Activated gamma-delta T cell treated with anti-CD3 and anti-CD28 coated beads, Interleukin-2, amount 50 U/mL, for 16 hours (primary cell): ENCODE measurements around the gene MYO5B.
"Not testable (repeated sequence)": the region's sequence is repeated elsewhere in the genome, so short reads cannot be mapped to it uniquely, and the experiment has no call there.

Experiments used
- DNase-seq: peaks from one replicate; pipeline ENCODE4 v3.0.0-alpha.2; 2020; ENCODE audit warnings: low read depth

MYO5B gene

DNA sequence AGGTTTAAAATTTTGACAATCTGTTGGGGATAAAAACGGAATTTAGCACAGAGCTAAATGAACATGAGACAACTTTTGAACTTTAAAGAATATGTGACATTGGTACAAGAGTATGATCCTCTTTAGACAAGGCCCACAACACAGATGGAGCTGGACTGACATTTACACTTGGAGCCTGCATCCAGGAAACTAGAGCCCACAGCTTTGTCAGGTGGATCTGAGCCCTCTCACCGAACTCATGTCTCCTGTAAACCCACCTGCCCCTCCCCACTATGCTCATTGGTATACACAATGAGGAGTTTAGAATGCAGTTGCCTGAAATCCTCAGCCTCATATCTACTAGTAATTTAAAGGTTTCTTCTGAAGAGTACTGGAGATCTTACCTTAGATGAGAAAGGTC is 359.5 kb downstream of the MYO5B start:
- DNase-seq: no peak

DNA sequence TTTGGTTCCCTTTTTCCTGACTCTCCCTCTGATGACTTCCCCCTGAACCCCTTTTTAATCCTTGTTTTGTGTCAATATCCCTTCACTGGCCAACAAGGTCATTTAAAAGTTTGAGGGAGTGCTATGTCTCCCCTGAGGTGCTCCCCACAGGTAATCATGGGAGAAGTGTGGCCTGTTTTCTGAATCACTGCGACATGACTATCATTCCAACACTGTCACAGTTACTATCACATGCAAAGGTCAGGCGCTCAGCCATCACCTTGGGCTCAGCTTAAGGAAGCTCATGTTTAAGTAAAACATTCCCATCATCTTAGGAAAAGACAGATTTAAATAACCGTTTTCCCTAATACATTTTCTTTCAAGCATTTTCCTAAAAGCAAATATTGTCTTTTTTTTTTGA is 360.7 kb downstream of the MYO5B start:
- no peak for DNase-seq

DNA sequence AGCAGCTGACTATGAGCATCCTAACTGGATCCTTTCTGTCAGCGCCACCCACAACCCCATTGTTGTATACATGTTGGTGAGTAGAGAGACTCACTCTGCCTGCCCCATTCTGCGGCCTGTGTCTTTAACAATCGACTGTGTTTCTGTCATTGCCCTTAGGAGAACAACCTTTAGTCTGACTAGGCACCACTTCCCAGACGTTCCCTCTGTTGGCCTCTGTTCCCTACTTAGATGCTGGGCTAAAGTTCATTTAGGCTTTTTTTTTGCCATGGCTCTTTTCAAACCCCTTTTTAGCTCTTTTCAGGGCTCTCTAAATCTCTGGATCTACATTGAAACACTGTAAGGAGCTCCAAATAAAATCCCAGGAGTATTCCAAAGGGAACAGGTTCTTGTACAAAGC is 361.1 kb downstream of the MYO5B start:
- DNase-seq: no peak

GRCh38 chr18:49832221-49832647 is 362.7 kb downstream of the MYO5B start:
- DNase-seq: no peak

DNA sequence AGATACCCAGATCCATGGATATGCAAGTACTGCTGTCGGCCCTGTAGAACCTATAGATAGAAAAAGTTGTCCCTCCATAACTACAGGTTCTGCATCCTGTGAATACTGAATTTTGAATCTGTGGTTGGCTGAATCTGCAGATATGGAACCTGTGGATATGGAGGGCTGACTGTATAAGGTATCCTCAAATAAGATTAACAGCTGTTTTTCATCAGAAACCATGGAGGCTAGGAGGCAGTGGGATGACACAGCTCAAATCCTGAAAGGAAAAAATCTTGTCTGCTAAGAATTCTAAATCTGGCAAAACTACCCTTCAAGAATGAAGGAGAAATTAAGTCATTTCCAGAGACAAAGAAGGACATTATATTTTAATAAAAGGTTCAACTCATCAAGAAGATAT is 367.0 kb downstream of the MYO5B start:
- no peak for DNase-seq

DNA sequence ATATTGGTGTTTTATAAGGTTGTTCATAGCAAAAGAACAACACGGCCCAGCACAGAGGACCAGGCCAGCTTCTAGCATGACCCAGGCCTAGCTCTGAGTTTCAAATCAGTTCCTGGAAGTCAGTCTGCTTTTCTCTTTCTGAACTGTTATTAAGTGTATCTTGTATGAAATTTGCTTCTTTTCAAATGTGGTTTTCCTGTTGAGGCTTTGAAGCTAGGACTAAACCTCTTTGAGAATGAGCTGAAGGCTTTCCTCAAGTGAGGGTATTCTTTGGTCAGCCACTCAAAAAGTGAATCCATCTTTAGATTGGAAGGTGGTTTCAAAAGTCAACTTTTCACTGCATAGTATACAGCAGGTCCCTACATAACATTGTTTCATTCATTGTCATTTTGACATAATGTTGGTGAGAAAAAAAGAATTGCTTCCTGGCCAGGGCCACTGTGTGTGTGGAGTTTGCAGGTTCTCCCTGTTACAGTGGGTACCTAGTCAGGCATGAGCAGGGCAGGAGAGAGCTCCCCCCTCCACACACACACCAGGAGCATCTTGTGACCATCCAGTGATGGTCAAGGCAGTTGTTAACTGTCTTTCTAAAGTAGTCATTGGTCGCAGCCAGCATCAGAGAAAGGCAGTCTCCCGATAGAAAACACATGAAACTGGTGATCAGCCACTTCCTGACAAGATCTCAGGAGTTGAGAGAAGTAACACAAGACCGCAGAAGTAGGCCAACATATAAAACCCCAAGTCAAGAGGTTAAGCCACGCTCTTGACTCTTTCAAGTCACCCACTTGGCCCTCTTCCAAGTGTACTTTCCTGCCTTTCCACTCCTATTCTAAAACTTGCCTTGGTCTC is 374.9 kb downstream of the MYO5B start:
- peak; percentile 19 for DNase-seq

GRCh38 chr18:49819071-49819662 is 375.8 kb downstream of the MYO5B start:
- no peak for DNase-seq

GRCh38 chr18:49817947-49818346 is 377.0 kb downstream of the MYO5B start:
- no peak for DNase-seq

GRCh38 chr18:49815927-49816326 is 379.0 kb downstream of the MYO5B start:
- no peak for DNase-seq

DNA sequence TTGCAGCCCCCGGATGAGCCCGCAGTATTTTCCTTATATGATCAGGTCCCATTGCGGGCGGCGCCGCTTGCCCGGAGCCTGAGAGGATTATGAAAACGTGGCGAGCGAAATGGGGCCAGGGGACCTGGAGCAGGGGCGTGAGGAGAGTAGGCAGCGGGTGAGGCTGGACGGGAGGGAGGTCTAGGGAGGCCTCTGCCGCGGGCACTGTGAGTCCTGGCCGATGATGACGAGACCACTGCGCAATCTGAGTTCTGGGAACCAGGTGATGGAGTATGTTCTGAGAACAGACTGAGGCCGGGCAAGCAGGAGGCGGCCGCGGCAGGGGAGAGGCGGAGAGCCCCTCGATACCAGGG is 380.8 kb downstream of the MYO5B start:
- peak; percentile 29 for DNase-seq

DNA sequence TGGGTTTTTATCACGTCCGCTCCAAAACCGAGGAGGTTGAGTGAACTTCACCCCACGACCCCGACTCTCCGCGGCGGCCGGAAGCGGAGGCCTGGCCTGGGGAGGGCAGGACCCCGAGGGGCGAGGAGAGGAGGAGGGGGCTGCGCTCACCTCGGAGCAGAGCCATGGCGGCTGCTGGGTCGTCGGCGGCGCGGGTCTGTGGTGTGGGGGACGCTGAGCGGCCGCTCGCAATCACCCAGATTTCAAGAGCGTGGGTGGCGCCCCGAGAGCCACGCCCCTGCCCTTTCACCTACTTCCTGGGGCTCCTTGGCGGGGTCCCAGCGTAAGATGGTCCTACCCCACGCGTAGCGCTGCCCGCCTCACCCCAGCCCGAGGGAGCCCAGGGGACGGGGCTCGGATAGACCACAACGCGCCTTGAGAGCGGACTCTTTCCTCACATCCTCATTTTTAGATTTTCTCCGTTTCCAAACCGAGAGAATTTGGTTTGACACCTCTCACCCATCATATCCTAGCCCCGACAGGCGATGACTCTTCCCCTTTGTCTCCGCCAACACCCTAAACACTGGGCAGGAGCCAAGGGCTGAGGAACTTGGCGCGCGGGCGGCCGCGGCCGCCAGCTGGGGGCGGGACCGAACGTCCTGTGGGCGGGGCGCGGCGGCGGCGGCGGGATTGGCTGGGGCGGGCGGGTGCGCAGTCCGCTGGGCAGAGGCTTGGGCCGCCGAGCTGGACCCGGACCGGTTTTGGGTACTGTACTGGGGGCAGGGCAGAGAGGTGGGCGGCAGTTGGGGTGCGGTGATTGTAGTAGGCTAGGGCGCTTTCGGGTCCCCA is 381.4 kb downstream of the MYO5B start, which contains the start of gene ACAA2:
Gene ACAA2 (minus strand): TSS at position 215 of the 828 bp plus-strand sequence. CDS start 49 bp downstream, at position 166.
- peak; percentile 72 for DNase-seq

DNA sequence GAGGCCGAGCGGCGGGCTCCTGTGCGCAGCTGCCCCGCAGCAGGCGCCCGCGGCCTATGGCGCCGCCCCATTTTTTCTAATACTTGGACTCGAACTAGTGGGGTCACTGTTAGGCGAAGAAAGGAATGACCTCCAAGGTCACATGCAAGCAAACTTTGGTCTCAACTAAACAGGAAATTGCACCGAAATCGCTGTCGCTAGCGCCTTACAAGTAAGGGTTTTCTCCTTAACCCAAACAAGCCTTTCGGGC is 382.0 kb downstream of the MYO5B start:
- DNase-seq: no peak

GRCh38 chr18:49812286-49813068 is 382.5 kb downstream of the MYO5B start:
- no peak for DNase-seq

GRCh38 chr18:49811151-49811938 is 383.6 kb downstream of the MYO5B start:
- no peak for DNase-seq

GRCh38 chr18:49808553-49809191 is 386.3 kb downstream of the MYO5B start:
- not testable (repeated sequence) for DNase-seq

GRCh38 chr18:49804096-49804495 is 390.9 kb downstream of the MYO5B start:
- no peak for DNase-seq

DNA sequence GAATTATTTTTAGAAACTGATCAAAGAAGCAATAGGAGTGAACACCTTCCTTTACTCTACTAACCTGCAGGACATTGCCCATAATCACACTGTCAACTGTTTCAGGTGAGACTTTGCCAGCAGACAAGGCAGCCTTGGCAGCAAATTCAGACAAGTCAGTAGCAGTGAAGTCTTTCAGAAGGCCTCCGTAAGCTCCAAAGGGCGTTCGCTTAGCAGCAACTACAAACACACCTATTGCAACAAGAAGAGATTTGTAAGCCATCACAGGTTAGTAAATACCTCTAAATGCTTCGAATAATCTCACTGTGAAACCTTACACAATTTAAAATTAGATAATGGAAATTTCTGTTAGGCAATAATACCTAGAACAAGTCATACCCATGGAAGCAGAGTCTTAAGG is 392.3 kb downstream of the MYO5B start:
- no peak for DNase-seq

- DNase-seq: not testable (repeated sequence)
Observed at GRCh38 chr18:49800491-49800890, 394.5 kb downstream of the MYO5B start.

DNA sequence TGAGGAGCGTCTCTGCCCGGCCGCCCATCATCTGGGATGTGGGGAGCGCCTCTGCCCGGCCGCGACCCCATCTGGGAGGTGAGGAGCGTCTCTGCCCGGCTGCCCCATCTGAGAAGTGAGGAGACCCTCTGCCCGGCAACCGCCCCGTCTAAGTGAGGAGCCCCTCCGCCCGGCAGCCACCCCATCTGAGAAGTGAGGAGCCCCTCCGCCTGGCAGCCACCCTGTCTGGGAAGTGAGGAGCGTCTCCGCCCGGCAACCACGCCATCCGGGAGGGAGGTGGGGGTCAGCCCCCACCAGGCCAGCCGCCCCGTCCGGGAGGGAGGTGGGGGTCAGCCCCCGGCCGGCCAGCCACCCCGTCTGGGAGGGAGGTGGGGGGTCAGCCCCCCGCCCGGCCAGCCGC is 395.1 kb downstream of the MYO5B start:
- DNase-seq: not testable (repeated sequence)

DNA sequence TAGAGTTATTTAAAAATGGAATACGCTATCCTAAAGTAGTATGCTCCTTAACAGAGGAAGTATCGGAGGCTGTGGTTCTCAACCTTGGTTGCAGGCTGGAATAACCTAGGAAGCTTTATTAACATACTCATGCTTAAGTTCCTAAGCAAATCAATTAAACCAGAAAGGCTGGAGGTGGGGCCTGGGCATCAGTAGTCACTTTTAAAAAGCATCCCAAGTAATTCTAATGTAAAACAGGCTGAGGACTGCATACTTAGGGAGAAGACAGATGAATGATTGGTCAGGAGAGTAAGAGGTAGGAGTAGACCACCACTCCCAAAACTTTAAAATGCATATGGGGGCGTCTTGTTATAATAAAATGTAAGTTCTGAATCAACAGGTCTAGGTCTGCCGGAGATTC is 396.9 kb downstream of the MYO5B start:
- no peak for DNase-seq
